COLO829 (cell line): Measurements from ENCODE around the gene ZNF592.

ENCODE experiments used
- DNase-seq: peaks from one replicate; pipeline ENCODE4 v3.0.0; 2012; ENCODE audit warnings: low spot score

ZNF592 gene

GRCh38 chr15:84781495-84781894, 33.1 kb downstream of the ZNF592 start:
- no peak for DNase-seq

GRCh38 chr15:84782346-84782745, 34.0 kb downstream of the ZNF592 start:
- no peak for DNase-seq

- DNase-seq: no peak
These were observed 35.3 kb downstream of the ZNF592 start for GRCh38 chr15:84783493-84784251.

- DNase-seq: no peak
These were observed 35.9 kb downstream of the ZNF592 start for GRCh38 chr15:84784262-84784661.

- no peak for DNase-seq
These were observed 36.7 kb downstream of the ZNF592 start for GRCh38 chr15:84785053-84785452.

GRCh38 chr15:84788500-84788899, 40.1 kb downstream of the ZNF592 start:
- DNase-seq: no peak

- no peak for DNase-seq
These were observed 41.4 kb downstream of the ZNF592 start for GRCh38 chr15:84789762-84790161.

- DNase-seq: no peak
These were observed 42.3 kb downstream of the ZNF592 start for GRCh38 chr15:84790676-84791075.

- DNase-seq: no peak
These were observed 43.4 kb downstream of the ZNF592 start for GRCh38 chr15:84791763-84792162.

GRCh38 chr15:84793431-84794161, 45.2 kb downstream of the ZNF592 start:
- no peak for DNase-seq

- DNase-seq: no peak
These were observed 45.8 kb downstream of the ZNF592 start for GRCh38 chr15:84794162-84794547.

- DNase-seq: no peak
These were observed 46.8 kb downstream of the ZNF592 start for GRCh38 chr15:84795186-84795585.

GRCh38 chr15:84797212-84797611, 48.8 kb downstream of the ZNF592 start:
- no peak for DNase-seq

- DNase-seq: no peak
These were observed 49.4 kb downstream of the ZNF592 start for GRCh38 chr15:84797801-84798200.

- DNase-seq: no peak
These were observed 50.1 kb downstream of the ZNF592 start for GRCh38 chr15:84798436-84798946.

- DNase-seq: no peak
These were observed 51.3 kb downstream of the ZNF592 start for GRCh38 chr15:84799511-84800187.

- no peak for DNase-seq
These were observed 52.0 kb downstream of the ZNF592 start for GRCh38 chr15:84800365-84800806.

- no peak for DNase-seq
These were observed 55.9 kb downstream of the ZNF592 start for GRCh38 chr15:84804005-84804900.

GRCh38 chr15:84805221-84805620, 56.8 kb downstream of the ZNF592 start:
- no peak for DNase-seq

- DNase-seq: no peak
These were observed 58.8 kb downstream of the ZNF592 start for GRCh38 chr15:84807228-84807627.

GRCh38 chr15:84810073-84810840, 61.9 kb downstream of the ZNF592 start:
- DNase-seq: no peak
